Naive B cell (primary cell): ENCODE measurements around the gene PSMF1. TPM values are rescaled to one million over a fixed set of nuclear protein-coding genes. Genes with fewer than 3 reads are reported as not detected.

Experiments
- ATAC-seq, 2 donors: fragments of 150-1000 bp; cut with Tn5 transposase; 2 replicates each; pipeline ENCODE4 v1.10.0; 2021; ENCODE audit warnings: low read depth in 2 of 2, mild to moderate bottlenecking in 2 of 2, moderate library complexity in 2 of 2
- DNase-seq: peaks from one replicate; pipeline ENCODE4 v3.0.0; 2022
- H3K27ac Mint-ChIP-seq, 6 donors: one replicate each; pipeline ENCODE4 v1.8.0; 2020 to 2022; ENCODE audit warnings: mild to moderate bottlenecking in 6 of 6, mixed read lengths in 6 of 6, moderate library complexity in 5 of 6, inconsistent platforms in 2 of 6
- H3K27me3 Mint-ChIP-seq, 3 donors: one replicate each; pipeline ENCODE4 v1.8.0; 2021 to 2022; ENCODE audit warnings: mixed read lengths in 3 of 3, mild to moderate bottlenecking in 1 of 3
- H3K36me3 Mint-ChIP-seq, 2 donors: one replicate each; pipeline ENCODE4 v1.8.0; 2020 to 2022; ENCODE audit warnings: mixed read lengths in 2 of 2, inconsistent platforms in 1 of 2, mild to moderate bottlenecking in 1 of 2
- H3K4me1 Mint-ChIP-seq, 3 donors: one replicate each; pipeline ENCODE4 v1.8.0; 2020 to 2022; ENCODE audit warnings: mixed read lengths in 3 of 3, inconsistent platforms in 1 of 3, mild to moderate bottlenecking in 1 of 3, moderate library complexity in 1 of 3
- H3K4me3 Mint-ChIP-seq, 8 donors: one replicate each; pipeline ENCODE4 v1.8.0; 2020 to 2022; ENCODE audit warnings: mild to moderate bottlenecking in 8 of 8, mixed read lengths in 8 of 8, moderate library complexity in 8 of 8, inconsistent platforms in 2 of 8
- H3K9me3 Mint-ChIP-seq, 7 donors: one replicate each; pipeline ENCODE4 v1.8.0; 2020 to 2022; ENCODE audit warnings: mixed read lengths in 7 of 7, mild to moderate bottlenecking in 5 of 7, inconsistent platforms in 2 of 7, moderate library complexity in 1 of 7
- polyA plus RNA-seq, 6 donors: library from polyadenylated mRNA; unstranded; fragments of 300-500 nt; fragmentation: Illumina TruSeq; gene quantifications; one replicate each; pipeline ENCODE4 v1.2.3, GENCODE V29; 2021; ENCODE audit warnings: low read depth in 6 of 6

Gene PSMF1
- polyA plus RNA-seq, 6 donors from 2014 or later = 138 to 181 (median 160) TPM

GRCh38 chr20:1190847-1191246 lies 72.4 kb downstream of the PSMF1 start:
- Mint-ChIP-seq H3K4me1 (peaks cover 0 to 4% (median 3%) of the 10 kb centered on the region in 3 donors), H3K36me3 (no peaks in the 10 kb centered on the region), H3K27me3 (peaks cover 6 to 32% (median 20%) of the 10 kb centered on the region in 3 donors), H3K9me3 (peaks cover 0 to 2% (median 0%) of the 10 kb centered on the region in 7 donors), H3K4me3 (no peak overlapping the region), H3K27ac (no peak overlapping the region)
- DNase-seq = no peak
- ATAC-seq = no peak

GRCh38 chr20:1191299-1191698 lies 72.9 kb downstream of the PSMF1 start:
- no peak for DNase-seq
- no peak for ATAC-seq
- Mint-ChIP-seq H3K36me3 (no peaks in the 10 kb centered on the region), H3K9me3 (peaks cover 0 to 6% (median under 1%) of the 10 kb centered on the region in 7 donors), H3K27me3 (peaks cover 1 to 32% (median 20%) of the 10 kb centered on the region in 3 donors), H3K27ac (no peak overlapping the region), H3K4me3 (no peak overlapping the region), H3K4me1 (no peaks in the 10 kb centered on the region)

DNA sequence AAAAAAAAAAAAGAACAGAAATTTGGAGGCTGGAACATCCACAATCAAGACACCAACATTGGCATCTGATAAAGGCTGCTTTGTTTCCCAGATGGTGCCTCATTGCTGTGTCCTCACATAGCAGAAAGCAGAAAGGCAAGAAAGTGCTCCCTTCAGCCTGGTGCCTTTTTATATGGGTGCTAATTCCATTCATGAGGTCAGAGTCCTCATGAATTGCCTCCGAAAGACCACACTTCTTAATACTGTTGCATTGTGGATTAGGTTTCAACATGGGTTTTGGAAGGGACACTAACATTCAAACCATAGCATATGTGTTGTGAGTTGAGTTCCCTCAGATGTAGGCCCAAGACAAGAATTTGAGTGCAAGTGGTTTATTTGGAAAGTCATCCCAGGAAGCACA lies 76.8 kb downstream of the PSMF1 start:
- Mint-ChIP-seq H3K9me3 (peaks cover 0 to 12% (median 2%) of the 10 kb centered on the region in 7 donors), H3K27me3 (peaks cover 8 to 31% (median 10%) of the 10 kb centered on the region in 3 donors), H3K4me3 (no peak overlapping the region), H3K4me1 (no peaks in the 10 kb centered on the region), H3K27ac (peak overlapping the region in 2 of 6 donors; percentile 29 to 60), H3K36me3 (no peaks in the 10 kb centered on the region)
- DNase-seq = no peak
- no peak for ATAC-seq

- peaks cover 0 to 26% (median 10%) of the 10 kb centered on the region in 3 donors for H3K27me3 Mint-ChIP-seq
- peaks cover 0 to 12% (median 2%) of the 10 kb centered on the region in 7 donors for H3K9me3 Mint-ChIP-seq
- H3K4me3 Mint-ChIP-seq = no peak overlapping the region
- no peak overlapping the region for H3K27ac Mint-ChIP-seq
- H3K36me3 Mint-ChIP-seq = no peaks in the 10 kb centered on the region
- no peak for DNase-seq
- no peak for ATAC-seq
- H3K4me1 Mint-ChIP-seq = no peaks in the 10 kb centered on the region
These were observed 78.2 kb downstream of the PSMF1 start for GRCh38 chr20:1196634-1197033.

DNA sequence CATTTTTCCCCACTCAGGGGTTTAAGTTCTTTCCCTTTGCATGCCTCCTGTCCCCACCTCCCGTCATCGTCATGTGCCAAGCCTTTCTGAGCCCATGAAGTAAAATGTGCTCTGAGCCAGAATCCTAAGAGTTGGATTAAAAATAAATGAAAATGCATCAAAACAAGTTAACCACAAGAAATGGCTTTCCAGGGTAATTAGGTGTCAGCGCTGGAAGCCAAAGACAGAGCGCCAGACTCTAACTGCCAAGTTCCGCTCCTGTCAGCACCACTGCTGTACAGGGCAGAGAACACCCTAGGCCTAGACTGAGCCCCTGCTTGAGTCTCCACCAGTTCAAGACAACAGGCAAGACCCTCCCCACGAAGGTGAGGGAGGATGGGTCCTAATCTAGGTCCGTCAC lies 79.4 kb downstream of the PSMF1 start:
- Mint-ChIP-seq H3K4me1 (no peaks in the 10 kb centered on the region), H3K9me3 (peaks cover 0 to 12% (median 2%) of the 10 kb centered on the region in 7 donors), H3K36me3 (no peaks in the 10 kb centered on the region), H3K27ac (no peak overlapping the region), H3K4me3 (no peak overlapping the region), H3K27me3 (peaks cover 4 to 35% (median 10%) of the 10 kb centered on the region in 3 donors)
- no peak for ATAC-seq
- DNase-seq = no peak

GRCh38 chr20:1198751-1199150 lies 80.3 kb downstream of the PSMF1 start:
- H3K4me3 Mint-ChIP-seq = no peak overlapping the region
- H3K9me3 Mint-ChIP-seq = peaks cover 0 to 12% (median 2%) of the 10 kb centered on the region in 7 donors
- H3K36me3 Mint-ChIP-seq = no peaks in the 10 kb centered on the region
- H3K27me3 Mint-ChIP-seq = peaks cover 5 to 35% (median 10%) of the 10 kb centered on the region in 3 donors
- DNase-seq (no peak), ATAC-seq (no peak)
- H3K4me1 Mint-ChIP-seq = no peaks in the 10 kb centered on the region
- H3K27ac Mint-ChIP-seq = no peak overlapping the region

- DNase-seq (no peak), ATAC-seq (no peak)
- H3K4me3 Mint-ChIP-seq = no peak overlapping the region
These were observed 80.9 kb downstream of the PSMF1 start for GRCh38 chr20:1199212-1199873.

DNA sequence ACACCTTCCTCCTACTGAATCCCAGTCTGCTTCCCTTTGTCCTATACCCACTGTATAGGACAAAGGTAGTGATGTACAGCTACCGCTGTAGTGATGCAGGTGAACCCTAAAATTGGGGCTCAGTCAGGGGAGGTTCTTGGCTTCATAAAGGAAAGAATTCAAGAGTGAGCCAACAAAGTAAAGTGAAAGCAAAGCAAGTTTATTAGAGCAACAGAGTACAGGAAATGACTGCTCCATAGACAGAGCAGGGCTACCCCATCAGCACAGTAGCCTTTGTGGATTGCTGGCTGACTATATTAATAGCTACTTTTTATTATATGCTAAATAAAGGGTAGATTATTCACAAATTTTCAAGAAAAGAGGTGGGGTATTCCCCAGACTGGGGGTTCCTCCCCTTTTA lies 81.6 kb downstream of the PSMF1 start:
- H3K36me3 Mint-ChIP-seq = no peaks in the 10 kb centered on the region
- no peaks in the 10 kb centered on the region for H3K4me1 Mint-ChIP-seq
- peaks cover 0 to 12% (median 2%) of the 10 kb centered on the region in 7 donors for H3K9me3 Mint-ChIP-seq
- no peak overlapping the region for H3K27ac Mint-ChIP-seq
- no peak overlapping the region for H3K4me3 Mint-ChIP-seq
- H3K27me3 Mint-ChIP-seq = peaks cover 8 to 36% (median 10%) of the 10 kb centered on the region in 3 donors
- DNase-seq = no peak
- ATAC-seq = no peak

More at GRCh38 chr20:1199212-1199873, 80.9 kb downstream of the PSMF1 start:
- no peaks in the 10 kb centered on the region for H3K36me3 Mint-ChIP-seq
- no peak overlapping the region for H3K27ac Mint-ChIP-seq
- H3K4me1 Mint-ChIP-seq = no peaks in the 10 kb centered on the region
- peaks cover 0 to 12% (median 2%) of the 10 kb centered on the region in 7 donors for H3K9me3 Mint-ChIP-seq
- H3K27me3 Mint-ChIP-seq = peaks cover 8 to 35% (median 10%) of the 10 kb centered on the region in 3 donors

DNA sequence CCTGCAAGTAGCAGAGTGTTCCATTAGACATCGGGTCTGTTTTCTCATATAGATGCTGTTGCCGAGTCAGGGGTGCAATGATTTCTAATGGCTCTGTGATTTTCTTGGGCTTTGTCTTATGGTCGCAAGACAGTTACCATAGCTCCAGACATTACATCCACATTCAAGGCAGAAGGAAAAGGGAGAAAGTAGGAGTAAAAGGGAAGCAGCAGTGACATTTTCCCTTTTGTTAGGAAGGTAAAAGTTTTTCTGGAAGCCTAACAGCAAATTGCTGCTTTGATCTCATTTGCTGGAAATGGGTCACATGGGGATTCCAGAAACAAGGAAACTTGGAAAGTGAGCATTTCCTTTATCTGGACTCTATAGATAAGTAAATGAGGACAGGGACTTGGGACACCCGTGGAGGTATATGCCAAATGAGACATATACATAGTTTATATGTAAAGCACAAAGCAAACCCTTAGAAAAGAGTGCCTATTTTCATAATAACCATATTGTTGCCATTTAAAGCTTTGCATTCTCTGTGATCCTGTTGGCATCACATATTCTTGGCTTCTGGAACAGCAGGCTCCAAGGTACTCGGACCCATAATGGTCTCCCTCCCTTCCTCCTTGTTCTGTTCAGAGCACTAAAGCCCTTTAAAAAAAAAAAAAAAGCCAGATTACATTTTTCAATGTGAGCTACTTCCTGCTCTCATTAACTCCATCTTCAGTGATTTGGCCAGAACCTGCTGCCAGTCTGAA lies 84.5 kb downstream of the PSMF1 start, which contains the start of gene C20orf202:
Gene C20orf202, plus strand, starts transcription at position 693 of the 743 bp plus-strand sequence. CDS start 132 bp downstream, outside the sequence.
- DNase-seq = no peak
- Mint-ChIP-seq H3K27ac (peak within 1 kb of the TSS in 1 of 6 donors; percentile 66), H3K36me3 (no peaks in the 10 kb centered on the region), H3K27me3 (peaks cover 10 to 32% (median 12%) of the 10 kb centered on the region in 3 donors), H3K4me1 (no peaks in the 10 kb centered on the region), H3K9me3 (peaks cover 0 to 3% (median 0%) of the 10 kb centered on the region in 7 donors), H3K4me3 (no peak within 1 kb of the TSS)
- no peak for ATAC-seq

DNA sequence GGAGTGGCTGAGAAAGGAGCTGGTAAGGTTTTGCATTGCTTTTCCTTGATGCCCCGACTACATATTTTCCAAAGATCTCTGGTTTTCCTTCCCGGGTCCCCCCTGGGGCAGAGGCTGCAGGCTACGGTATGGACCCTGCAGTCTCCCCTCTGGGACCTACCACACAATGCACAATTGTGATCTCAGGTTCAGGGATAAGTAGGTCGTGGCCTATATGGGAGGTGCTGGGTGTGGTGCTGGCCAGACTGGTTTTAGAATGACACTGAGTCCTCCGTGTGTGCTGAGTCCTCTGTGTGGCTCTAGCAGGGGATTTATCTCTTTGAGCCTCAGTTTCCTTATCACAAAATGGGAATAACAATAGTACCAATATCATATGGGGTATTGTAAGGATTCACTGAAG lies 85.2 kb downstream of the PSMF1 start:
- Mint-ChIP-seq H3K36me3 (no peaks in the 10 kb centered on the region), H3K4me1 (no peaks in the 10 kb centered on the region), H3K27me3 (peaks cover 10 to 31% (median 12%) of the 10 kb centered on the region in 3 donors), H3K9me3 (peaks cover 0 to 3% (median 0%) of the 10 kb centered on the region in 7 donors), H3K4me3 (no peak overlapping the region), H3K27ac (no peak overlapping the region)
- no peak for ATAC-seq
- no peak for DNase-seq

- DNase-seq (no peak), ATAC-seq (no peak)
- Mint-ChIP-seq H3K36me3 (no peaks in the 10 kb centered on the region), H3K4me3 (no peak overlapping the region), H3K27me3 (peaks cover 10 to 31% (median 15%) of the 10 kb centered on the region in 3 donors), H3K4me1 (no peaks in the 10 kb centered on the region), H3K27ac (peak overlapping the region in 1 of 6 donors; percentile 66), H3K9me3 (peaks cover 0 to 3% (median 0%) of the 10 kb centered on the region in 7 donors)
These were observed 85.7 kb downstream of the PSMF1 start for GRCh38 chr20:1204113-1204512.

GRCh38 chr20:1204576-1204975 lies 86.2 kb downstream of the PSMF1 start:
- DNase-seq (no peak), ATAC-seq (no peak)
- peaks cover 0 to 3% (median 0%) of the 10 kb centered on the region in 7 donors for H3K9me3 Mint-ChIP-seq
- H3K36me3 Mint-ChIP-seq = no peaks in the 10 kb centered on the region
- no peak overlapping the region for H3K27ac Mint-ChIP-seq
- no peak overlapping the region for H3K4me3 Mint-ChIP-seq
- H3K27me3 Mint-ChIP-seq = peaks cover 10 to 33% (median 15%) of the 10 kb centered on the region in 3 donors
- no peaks in the 10 kb centered on the region for H3K4me1 Mint-ChIP-seq

DNA sequence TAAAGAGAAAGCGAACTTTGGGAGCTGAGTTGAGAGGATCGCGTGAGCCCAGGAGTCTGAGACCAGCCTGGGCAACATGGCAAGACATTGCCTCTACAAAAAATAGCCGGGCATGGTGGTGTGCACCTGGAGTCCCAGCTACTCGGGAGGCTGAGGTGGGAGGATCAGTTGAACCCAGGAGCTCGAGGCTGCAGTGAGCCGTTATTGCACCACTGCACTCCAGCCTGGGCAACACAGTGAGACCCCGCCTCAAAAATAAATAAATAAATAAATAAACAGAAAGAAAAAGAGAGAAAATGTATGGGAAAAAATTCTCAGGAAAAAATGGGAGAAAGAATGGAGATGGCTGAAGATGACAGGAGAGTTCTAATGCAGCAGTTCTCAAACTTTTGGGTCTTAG lies 87.4 kb downstream of the PSMF1 start:
- no peak for ATAC-seq
- DNase-seq = no peak
- Mint-ChIP-seq H3K4me1 (no peaks in the 10 kb centered on the region), H3K4me3 (no peak overlapping the region), H3K36me3 (no peaks in the 10 kb centered on the region), H3K9me3 (peaks cover 0 to 3% (median 0%) of the 10 kb centered on the region in 7 donors), H3K27ac (no peak overlapping the region), H3K27me3 (peaks cover 20 to 43% (median 20%) of the 10 kb centered on the region in 3 donors)
